ENCODE results near the gene SLC5A4.

DNA sequence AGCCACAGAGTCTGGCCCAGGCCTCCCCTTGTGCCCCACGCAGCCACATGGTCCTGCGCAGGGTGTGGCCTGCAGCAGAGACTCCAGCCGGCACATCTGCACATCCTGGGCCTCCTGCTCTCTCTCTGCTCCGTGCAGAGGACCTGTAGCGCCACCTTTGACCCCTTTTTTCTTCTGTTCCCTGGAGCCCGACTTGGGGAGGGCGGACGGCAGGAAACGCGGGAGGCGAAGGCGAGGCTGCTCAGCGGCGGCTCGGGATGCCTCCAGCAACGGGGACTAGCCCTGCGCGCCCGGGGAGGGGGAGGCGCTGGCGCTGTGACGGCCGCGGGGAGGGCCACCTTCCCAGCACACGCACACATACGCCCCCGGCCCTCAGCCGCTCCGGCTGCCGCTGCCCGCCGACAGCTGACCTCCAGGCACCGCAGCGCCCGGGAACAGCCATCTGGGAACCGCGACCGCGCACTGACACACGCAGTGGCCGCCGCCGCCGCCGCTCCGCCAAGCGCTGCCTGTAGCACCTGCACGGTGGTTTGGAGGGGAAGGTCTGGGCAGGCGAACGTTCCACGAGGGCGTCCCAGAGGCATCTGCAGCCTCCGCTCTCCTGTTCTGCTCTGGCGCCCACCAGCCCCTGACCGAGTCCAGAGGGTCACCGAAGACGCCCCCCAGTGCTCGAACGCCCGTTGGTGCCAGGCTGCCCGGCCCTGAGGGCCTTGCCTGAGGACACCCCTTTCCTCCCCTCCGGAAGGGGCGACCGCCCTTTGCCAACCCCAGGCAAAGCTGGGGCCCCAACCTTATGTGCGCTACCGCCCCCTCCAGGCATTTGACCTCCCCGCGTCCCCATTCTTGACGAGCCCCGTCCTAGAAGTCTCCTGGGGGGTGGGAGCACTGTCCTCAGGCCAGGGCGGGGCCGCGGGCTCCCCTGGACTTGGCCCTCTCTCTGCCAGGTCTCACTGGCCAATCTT is 79.2 kb downstream of the SLC5A4 start:
- TF ChIP-seq POLR2A (IDR thresholded peaks at IDR 0.05): no peak
- TF ChIP-seq, protein P1, sequence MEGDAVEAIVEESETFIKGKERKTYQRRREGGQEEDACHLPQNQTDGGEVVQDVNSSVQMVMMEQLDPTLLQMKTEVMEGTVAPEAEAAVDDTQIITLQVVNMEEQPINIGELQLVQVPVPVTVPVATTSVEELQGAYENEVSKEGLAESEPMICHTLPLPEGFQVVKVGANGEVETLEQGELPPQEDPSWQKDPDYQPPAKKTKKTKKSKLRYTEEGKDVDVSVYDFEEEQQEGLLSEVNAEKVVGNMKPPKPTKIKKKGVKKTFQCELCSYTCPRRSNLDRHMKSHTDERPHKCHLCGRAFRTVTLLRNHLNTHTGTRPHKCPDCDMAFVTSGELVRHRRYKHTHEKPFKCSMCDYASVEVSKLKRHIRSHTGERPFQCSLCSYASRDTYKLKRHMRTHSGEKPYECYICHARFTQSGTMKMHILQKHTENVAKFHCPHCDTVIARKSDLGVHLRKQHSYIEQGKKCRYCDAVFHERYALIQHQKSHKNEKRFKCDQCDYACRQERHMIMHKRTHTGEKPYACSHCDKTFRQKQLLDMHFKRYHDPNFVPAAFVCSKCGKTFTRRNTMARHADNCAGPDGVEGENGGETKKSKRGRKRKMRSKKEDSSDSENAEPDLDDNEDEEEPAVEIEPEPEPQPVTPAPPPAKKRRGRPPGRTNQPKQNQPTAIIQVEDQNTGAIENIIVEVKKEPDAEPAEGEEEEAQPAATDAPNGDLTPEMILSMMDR (IDR thresholded peaks at IDR 0.05): no peak
- TF ChIP-seq EP300 (IDR thresholded peaks at IDR 0.05): no peak

All from ovary (tissue), 3 donors.